ENCODE measurements around the gene UBE2I.

Gene UBE2I

DNA sequence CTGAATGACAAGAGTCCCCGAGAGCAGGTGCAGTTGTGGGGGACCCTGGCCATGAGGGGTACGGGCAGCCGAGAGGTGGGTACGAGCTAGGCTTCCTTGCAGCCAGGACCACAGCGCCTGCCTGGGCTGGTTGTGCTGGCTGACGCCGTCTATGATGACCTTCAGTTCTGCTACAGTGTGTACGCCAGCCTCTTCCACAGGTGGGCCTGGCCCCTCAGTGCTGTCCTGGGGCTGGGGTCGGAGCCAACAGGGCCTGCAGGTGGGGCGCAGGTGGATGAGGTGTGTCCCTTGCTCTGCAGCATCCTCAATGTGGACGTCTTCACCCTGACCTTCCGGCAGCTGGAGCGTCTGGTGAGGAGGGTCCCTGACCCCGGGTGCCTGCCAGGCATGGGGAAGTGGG lies 35.1 kb downstream of the UBE2I start:
- no peak for DNase-seq
- Histone ChIP-seq H3K27ac (no peak overlapping the region), H3K27me3 (peaks cover 0 to 10% of the 10 kb centered on the region in 2 donors), H3K36me3 (peaks cover 13 to 32% (median 18%) of the 10 kb centered on the region in 3 donors), H3K4me1 (peaks cover 0 to 14% (median 11%) of the 10 kb centered on the region in 4 donors), H3K4me3 (no peak overlapping the region), H3K9me3 (no peaks in the 10 kb centered on the region)
- intact Hi-C loops (cut with DNase I; ENCODE audit: low total_unique reads) = no loop called here
- TF ChIP-seq CTCF (IDR thresholded peaks at IDR 0.05) = no peak

DNA sequence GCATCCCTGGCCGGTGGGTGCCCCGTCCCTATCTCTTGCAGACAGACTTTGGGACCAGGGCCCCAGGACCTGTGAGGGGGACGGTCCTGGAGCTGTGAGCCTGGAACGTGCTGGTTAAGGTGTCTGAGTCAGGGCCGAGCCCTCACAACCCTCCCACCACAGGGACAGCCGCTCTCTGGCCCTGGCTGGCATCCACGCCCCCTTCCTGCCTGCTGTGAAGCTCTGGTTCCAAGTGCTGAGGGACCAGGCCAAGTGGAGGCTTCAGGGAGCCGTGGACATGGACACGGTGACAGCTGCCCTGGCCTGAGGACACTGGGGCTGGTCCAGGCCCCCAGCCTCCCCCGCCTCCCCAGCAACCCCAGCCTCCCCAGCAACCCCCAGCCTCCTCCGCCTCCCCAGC lies 35.7 kb downstream of the UBE2I start:
- no peak for DNase-seq
- intact Hi-C loops (cut with DNase I; ENCODE audit: low total_unique reads) = no loop called here
- Histone ChIP-seq H3K27me3 (peaks cover 0 to 10% of the 10 kb centered on the region in 2 donors), H3K36me3 (peaks cover 19 to 38% (median 24%) of the 10 kb centered on the region in 3 donors), H3K27ac (no peak overlapping the region), H3K4me3 (no peak overlapping the region), H3K4me1 (peaks cover 0 to 15% (median 12%) of the 10 kb centered on the region in 4 donors), H3K9me3 (no peaks in the 10 kb centered on the region)
- no peak for TF ChIP-seq CTCF (IDR thresholded peaks at IDR 0.05)

- no peaks in the 10 kb centered on the region for H3K9me3 ChIP-seq
- DNase-seq = no peak
- intact Hi-C loops (cut with DNase I; ENCODE audit: low total_unique reads) = no loop called here
- H3K4me3 ChIP-seq = no peak overlapping the region
- no peak for TF ChIP-seq CTCF (IDR thresholded peaks at IDR 0.05)
- peaks cover 19 to 45% (median 25%) of the 10 kb centered on the region in 3 donors for H3K36me3 ChIP-seq
- peaks cover 0 to 10% of the 10 kb centered on the region in 2 donors for H3K27me3 ChIP-seq
- peaks cover 0 to 23% (median 19%) of the 10 kb centered on the region in 4 donors for H3K4me1 ChIP-seq
- H3K27ac ChIP-seq = no peak overlapping the region
Observed at GRCh38 chr16:1345651-1346421, 36.4 kb downstream of the UBE2I start.

GRCh38 chr16:1346422-1347285 lies 37.2 kb downstream of the UBE2I start:
- intact Hi-C loops (cut with DNase I; ENCODE audit: low total_unique reads) = no loop called here
- no peak for DNase-seq
- TF ChIP-seq CTCF (IDR thresholded peaks at IDR 0.05) = no peak
- Histone ChIP-seq H3K27me3 (peaks cover 0 to 3% of the 10 kb centered on the region in 2 donors), H3K4me3 (no peak overlapping the region), H3K27ac (no peak overlapping the region), H3K4me1 (peaks cover 0 to 27% (median 24%) of the 10 kb centered on the region in 4 donors), H3K9me3 (no peaks in the 10 kb centered on the region), H3K36me3 (peaks cover 19 to 45% (median 25%) of the 10 kb centered on the region in 3 donors)

DNA sequence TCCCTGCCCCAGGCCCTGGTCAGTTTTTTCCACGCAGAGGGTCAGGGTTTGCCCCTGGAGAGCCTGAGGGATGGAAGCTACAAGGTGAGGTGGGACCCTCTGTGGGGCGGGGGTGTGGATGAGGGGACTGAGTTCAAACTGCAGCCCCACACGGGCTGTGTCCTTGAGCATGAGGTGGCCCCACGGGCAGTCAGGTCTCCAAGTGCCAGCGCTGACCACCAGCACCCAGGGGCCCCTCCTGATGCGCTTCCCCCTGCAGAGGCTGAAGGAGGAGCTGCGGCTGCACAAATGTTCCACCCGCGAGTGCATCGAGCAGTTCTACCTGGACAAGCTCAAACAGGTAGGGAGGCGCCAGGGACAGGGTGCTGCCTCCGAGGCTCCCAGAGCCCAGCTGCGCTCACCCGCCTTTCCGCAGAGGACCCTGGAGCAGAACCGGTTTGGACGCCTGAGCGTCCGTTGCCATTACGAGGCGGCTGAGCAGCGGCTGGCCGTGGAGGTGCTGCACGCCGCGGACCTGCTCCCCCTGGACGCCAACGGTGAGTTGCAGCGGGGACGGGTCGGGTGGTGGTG lies 37.9 kb downstream of the UBE2I start:
- no peak for TF ChIP-seq CTCF (IDR thresholded peaks at IDR 0.05)
- Histone ChIP-seq H3K27ac (no peak overlapping the region), H3K9me3 (no peaks in the 10 kb centered on the region), H3K27me3 (peaks cover 0 to 2% of the 10 kb centered on the region in 2 donors), H3K4me3 (no peak overlapping the region), H3K4me1 (peaks cover 0 to 28% (median 27%) of the 10 kb centered on the region in 4 donors), H3K36me3 (peaks cover 19 to 45% (median 25%) of the 10 kb centered on the region in 3 donors)
- DNase-seq = no peak
- intact Hi-C loops (cut with DNase I; ENCODE audit: low total_unique reads) = no loop called here
